ENCODE data around the gene GLA. TPM values are rescaled to one million over a fixed set of nuclear protein-coding genes. Genes with fewer than 3 reads are reported as not detected.

The GLA gene
- total RNA-seq, 1 experiment from 2014 or later, result 63.6 TPM

DNA sequence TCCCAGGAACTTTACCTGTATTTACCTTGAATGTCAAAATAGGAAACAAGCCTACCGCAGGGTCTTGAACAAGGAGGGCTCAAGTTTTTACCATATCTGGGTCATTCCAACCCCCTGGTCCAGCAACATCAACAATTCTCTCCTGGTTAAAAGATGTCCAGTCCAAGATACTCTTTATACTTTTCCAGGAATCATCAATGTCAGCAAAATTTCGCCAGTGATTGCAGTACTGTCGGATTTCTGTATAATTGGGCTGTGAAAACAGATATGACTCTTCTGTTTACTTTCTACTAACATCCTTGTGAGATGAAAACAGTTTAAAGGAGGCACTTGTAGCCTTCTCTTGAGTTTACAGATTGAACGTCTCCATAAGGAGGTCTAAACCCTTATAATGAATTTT, 9.0 kb downstream of the GLA start:
- intact Hi-C loops (cut with micrococcal nuclease; ENCODE audit: unreplicated experiment), result no loop called here
- BruUV-seq (replicated peaks), result no TSS peak
- Mint-ChIP-seq H3K36me3 (ENCODE audit: insufficient read depth, unreplicated experiment) (peaks cover 27% of the 10 kb centered on the region), H3K27ac (ENCODE audit: unreplicated experiment) (no peak overlapping the region), H3K4me3 (ENCODE audit: low read depth, unreplicated experiment) (no peak overlapping the region), H3K9me3 (ENCODE audit: low read depth, unreplicated experiment) (no peaks in the 10 kb centered on the region), H3K27me3 (ENCODE audit: unreplicated experiment) (no peaks in the 10 kb centered on the region), H3K4me1 (ENCODE audit: low read depth, unreplicated experiment) (peaks cover 5% of the 10 kb centered on the region)
- TF ChIP-seq, protein P1, sequence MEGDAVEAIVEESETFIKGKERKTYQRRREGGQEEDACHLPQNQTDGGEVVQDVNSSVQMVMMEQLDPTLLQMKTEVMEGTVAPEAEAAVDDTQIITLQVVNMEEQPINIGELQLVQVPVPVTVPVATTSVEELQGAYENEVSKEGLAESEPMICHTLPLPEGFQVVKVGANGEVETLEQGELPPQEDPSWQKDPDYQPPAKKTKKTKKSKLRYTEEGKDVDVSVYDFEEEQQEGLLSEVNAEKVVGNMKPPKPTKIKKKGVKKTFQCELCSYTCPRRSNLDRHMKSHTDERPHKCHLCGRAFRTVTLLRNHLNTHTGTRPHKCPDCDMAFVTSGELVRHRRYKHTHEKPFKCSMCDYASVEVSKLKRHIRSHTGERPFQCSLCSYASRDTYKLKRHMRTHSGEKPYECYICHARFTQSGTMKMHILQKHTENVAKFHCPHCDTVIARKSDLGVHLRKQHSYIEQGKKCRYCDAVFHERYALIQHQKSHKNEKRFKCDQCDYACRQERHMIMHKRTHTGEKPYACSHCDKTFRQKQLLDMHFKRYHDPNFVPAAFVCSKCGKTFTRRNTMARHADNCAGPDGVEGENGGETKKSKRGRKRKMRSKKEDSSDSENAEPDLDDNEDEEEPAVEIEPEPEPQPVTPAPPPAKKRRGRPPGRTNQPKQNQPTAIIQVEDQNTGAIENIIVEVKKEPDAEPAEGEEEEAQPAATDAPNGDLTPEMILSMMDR (IDR thresholded peaks at IDR 0.05; ENCODE audit: unreplicated experiment), result no peak
- CTCF ChIA-PET, result no interaction called here
- no peak for DNase-seq

DNA sequence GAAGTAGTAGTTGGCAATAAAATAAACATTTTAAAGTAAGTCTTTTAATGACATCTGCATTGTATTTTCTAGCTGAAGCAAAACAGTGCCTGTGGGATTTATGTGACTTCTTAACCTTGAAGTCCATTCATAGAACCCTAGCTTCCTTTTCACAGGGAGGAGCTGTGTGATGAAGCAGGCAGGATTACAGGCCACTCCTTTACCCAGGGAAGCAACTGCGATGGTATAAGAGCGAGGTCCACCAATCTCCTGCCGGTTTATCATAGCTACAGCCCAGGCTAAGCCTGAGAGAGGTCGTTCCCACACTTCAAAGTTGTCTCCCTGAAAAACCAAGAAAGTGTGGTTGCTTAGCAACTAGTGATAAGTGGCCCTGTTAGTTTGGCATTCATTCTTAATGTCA, 9.9 kb downstream of the GLA start:
- Mint-ChIP-seq H3K9me3 (ENCODE audit: low read depth, unreplicated experiment) (no peaks in the 10 kb centered on the region), H3K27me3 (ENCODE audit: unreplicated experiment) (no peaks in the 10 kb centered on the region), H3K27ac (ENCODE audit: unreplicated experiment) (no peak overlapping the region), H3K4me1 (ENCODE audit: low read depth, unreplicated experiment) (peaks cover 14% of the 10 kb centered on the region), H3K36me3 (ENCODE audit: insufficient read depth, unreplicated experiment) (peaks cover 36% of the 10 kb centered on the region), H3K4me3 (ENCODE audit: low read depth, unreplicated experiment) (no peak overlapping the region)
- BruUV-seq (replicated peaks), result TSS peak; percentile 2
- no peak for DNase-seq
- TF ChIP-seq, protein P1 (IDR thresholded peaks at IDR 0.05; ENCODE audit: unreplicated experiment), result no peak
- CTCF ChIA-PET, result no interaction called here
- intact Hi-C loops (cut with micrococcal nuclease; ENCODE audit: unreplicated experiment), result no loop called here

DNA sequence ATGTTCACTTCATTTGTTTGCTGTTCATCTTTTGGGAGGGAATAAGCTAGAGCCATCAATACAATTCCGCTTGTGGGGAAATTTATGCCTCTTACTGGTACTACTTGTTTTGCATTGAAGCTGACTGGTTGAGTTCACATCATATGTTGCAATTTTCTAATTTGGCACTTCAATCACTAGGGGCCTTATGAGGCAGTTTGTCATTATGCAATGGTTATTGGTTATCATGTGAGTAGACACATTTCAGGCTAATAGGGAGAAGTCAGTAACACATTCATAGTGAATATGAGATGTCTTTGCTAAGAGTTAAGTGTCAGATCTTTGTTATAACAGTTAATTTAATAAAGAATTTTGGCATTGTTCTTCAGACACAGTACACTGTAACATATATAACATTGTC, 11.9 kb downstream of the GLA start:
- Mint-ChIP-seq H3K9me3 (ENCODE audit: low read depth, unreplicated experiment) (no peaks in the 10 kb centered on the region), H3K27me3 (ENCODE audit: unreplicated experiment) (no peaks in the 10 kb centered on the region), H3K36me3 (ENCODE audit: insufficient read depth, unreplicated experiment) (peaks cover 56% of the 10 kb centered on the region), H3K4me1 (ENCODE audit: low read depth, unreplicated experiment) (peaks cover 15% of the 10 kb centered on the region), H3K4me3 (ENCODE audit: low read depth, unreplicated experiment) (no peak overlapping the region), H3K27ac (ENCODE audit: unreplicated experiment) (no peak overlapping the region)
- BruUV-seq (replicated peaks), result no TSS peak
- TF ChIP-seq, protein P1 (IDR thresholded peaks at IDR 0.05; ENCODE audit: unreplicated experiment), result no peak
- DNase-seq, result no peak
- intact Hi-C loops (cut with micrococcal nuclease; ENCODE audit: unreplicated experiment), result no loop called here
- CTCF ChIA-PET, result no interaction called here

DNA sequence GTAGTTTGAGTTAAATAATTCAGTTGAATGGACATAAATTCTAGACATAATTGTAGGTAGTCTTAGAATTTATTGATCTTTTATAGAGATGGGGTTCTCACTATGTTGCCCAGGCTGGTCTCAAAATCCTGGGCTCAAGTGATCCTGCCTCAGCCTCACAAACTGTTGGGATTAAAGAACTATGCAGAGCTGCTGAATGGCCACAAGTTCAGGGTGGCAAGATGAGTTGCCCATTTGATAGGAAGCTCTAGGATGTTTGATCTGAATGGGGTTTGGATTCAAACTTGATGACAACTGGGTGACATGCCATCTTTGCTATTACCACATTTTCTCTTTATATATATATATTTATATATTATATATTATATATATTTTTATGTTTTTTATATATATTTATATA, 13.4 kb downstream of the GLA start:
- DNase-seq, result no peak
- H3K4me1 Mint-ChIP-seq (ENCODE audit: low read depth, unreplicated experiment), result peaks cover 15% of the 10 kb centered on the region
- intact Hi-C loops (cut with micrococcal nuclease; ENCODE audit: unreplicated experiment), result no loop called here
- TF ChIP-seq, protein P1 (IDR thresholded peaks at IDR 0.05; ENCODE audit: unreplicated experiment), result no peak
- H3K9me3 Mint-ChIP-seq (ENCODE audit: low read depth, unreplicated experiment), result no peaks in the 10 kb centered on the region
- no peak overlapping the region for H3K27ac Mint-ChIP-seq (ENCODE audit: unreplicated experiment)
- no TSS peak for BruUV-seq (replicated peaks)
- CTCF ChIA-PET, result no interaction called here
- no peak overlapping the region for H3K4me3 Mint-ChIP-seq (ENCODE audit: low read depth, unreplicated experiment)
- peaks cover 61% of the 10 kb centered on the region for H3K36me3 Mint-ChIP-seq (ENCODE audit: insufficient read depth, unreplicated experiment)
- H3K27me3 Mint-ChIP-seq (ENCODE audit: unreplicated experiment), result no peaks in the 10 kb centered on the region

Data from Calu3 (cell line).